Stimulated activated CD4-positive, alpha-beta T cell treated with anti-CD3 and anti-CD28 coated beads, Interleukin-4, amount 100 ng/mL, for 24 hours (primary cell): ENCODE data around the gene THOC3.
"Not testable (repeated sequence)": the region's sequence is repeated elsewhere in the genome, so short reads cannot be mapped to it uniquely, and the experiment has no call there.

Source experiments
- DNase-seq: peaks from one replicate; pipeline ENCODE4 v3.0.0-alpha.2; 2020

Gene THOC3, protein sequence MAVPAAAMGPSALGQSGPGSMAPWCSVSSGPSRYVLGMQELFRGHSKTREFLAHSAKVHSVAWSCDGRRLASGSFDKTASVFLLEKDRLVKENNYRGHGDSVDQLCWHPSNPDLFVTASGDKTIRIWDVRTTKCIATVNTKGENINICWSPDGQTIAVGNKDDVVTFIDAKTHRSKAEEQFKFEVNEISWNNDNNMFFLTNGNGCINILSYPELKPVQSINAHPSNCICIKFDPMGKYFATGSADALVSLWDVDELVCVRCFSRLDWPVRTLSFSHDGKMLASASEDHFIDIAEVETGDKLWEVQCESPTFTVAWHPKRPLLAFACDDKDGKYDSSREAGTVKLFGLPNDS

DNA sequence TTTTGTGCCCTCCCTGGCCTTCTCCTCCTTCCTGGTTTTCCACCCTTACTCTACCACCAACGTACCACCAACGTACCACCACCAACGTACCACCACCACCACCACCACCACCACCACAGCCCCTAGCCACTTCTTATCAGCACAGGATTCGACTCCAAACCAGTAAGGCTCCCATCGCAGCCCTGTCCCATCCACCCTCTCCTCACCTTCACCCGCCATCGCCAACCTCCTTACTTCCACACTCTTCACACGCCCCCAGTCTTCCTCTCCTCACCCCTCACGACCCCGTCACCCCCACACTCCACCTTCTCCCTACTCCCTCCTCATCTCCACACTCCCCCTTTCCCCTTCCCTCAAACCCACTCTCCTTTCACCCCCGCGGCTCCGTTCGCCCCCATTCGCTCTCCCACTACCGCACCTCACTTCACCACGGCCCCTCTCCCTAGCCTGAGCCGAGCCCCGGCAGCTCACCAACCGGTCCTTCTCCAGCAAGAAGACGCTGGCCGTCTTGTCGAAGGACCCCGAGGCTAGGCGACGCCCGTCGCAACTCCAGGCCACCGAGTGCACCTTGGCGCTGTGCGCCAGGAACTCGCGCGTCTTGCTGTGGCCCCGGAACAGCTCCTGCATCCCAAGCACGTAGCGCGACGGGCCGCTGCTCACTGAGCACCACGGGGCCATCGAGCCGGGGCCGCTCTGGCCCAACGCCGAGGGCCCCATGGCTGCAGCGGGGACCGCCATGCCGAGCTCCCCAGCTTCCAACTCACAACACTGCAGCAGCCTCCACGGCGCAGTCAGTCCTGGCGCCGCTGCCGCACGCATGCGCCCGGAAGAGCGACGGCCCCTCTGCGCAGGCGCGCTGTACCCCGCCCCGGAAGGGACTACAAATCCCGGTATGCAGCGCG, at the start of gene THOC3:
THOC3 (minus strand) TSS at position 845 of the 902 bp plus-strand sequence; CDS start at position 738, 107 bp downstream.
- peak; percentile 70 for DNase-seq

DNA sequence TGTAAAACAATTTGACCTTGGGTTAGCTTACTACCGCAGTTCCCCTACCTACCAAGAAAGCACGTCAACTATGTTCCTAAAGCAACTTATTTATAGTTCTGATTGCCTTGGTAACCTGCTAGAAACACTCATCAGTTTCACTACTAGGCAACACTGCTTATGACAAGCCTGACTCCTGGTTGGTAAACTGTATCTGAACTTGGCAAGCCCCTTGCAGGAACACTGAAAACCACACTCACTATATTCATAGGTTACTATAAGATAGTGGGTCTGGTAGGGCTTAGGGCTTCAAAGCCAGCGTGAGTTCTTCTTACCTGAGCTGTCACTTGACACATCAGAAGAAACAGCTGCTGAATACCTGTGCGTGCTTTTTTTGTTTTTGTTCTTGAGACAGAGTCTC, 49.2 kb upstream of the THOC3 start:
- DNase-seq, result not testable (repeated sequence)

DNA sequence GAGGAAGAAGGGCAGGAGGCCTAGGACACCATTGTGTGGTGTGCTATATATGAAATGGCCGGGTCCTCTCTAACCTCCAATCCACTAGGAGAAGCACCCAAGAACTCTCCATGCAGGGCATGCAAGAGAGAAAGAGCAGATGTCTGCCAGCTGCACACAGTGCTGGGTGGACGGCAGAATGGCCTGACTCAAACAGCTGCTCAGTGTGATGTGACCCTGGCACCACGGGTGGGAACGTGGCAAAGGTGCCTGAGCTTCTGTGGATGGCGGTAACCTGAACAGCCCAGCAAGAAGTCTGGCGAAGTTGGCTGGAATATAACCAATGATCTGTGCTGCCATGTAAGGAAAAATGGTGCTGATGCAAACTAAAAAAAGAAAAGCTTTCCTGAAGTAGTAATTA, 46.2 kb upstream of the THOC3 start:
- not testable (repeated sequence) for DNase-seq

DNA sequence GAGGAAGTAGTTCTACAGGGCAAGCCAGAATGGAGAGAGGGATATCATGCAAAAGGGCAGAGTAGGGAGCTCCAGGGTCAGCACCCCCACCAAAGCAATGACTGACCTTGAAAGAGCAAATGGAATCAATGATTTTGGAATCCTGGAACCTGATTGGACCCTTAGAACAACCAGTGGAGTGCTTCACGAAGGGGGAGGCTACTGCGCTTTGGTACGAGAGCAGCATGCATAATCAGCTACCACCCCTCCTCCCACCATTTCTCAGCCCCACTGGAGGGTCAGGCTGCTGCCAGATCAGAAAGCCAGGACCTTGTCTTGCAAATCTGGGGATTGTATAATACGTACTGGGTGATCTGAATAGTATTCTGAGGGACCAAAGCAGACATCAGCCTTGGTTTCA, 43.0 kb upstream of the THOC3 start:
- not testable (repeated sequence) for DNase-seq

DNA sequence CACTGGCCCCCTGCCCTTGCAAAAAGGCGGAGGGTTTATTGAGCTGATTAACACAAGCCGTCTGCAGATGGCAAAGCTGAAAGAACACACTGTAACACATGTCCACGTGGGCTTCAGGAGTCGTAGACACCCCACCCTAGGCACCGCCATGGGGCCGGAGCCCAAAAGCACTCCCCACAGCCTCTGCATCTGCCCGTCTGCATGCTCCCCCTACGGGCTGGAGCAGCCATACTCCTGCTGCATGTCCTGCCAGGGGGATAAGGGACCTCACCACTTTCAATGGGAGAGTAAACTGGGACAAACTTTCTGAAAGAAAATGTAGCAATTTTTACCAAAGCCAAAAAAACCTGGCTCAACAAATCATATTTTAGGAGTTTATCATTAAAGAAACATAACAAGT, 42.1 kb upstream of the THOC3 start:
- DNase-seq, result not testable (repeated sequence)

DNA sequence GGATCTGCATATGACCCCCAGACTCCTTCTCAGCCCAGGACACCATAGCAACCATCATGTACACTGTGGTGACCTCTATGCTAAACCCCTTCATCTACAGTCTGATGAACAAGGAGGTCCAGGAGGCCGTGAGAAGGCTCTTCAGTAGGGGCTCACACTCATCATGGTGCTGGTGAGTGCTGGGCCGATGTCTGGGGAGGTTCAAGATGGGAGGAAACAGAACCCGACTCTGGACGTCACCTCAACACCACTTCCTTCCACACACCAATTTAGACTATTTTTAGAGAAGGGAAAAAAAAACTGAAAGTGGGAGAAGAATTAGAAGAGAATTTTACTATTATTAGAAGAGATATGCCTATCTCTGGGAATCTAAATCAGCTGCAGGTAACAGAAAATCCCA, 39.1 kb upstream of the THOC3 start:
- DNase-seq, result not testable (repeated sequence)

DNA sequence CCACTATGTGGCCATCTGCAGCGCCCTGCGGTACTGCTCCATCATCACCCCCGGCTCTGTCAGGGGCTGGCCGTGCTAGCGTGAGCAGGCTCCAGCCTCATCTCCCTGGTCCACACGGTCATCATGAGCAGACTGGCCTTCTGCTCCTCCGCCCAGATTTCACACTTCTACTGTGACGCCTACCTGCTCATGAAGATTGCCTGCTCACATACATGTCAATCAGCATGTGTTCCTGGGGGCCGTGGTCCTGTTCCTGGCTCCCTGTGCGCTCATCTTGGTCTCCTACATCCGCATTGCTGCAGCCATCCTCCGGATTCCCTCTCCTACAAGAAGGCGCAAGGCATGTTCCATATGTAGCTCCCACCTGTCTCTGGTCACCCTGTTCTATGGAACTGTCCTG, 38.7 kb upstream of the THOC3 start:
- DNase-seq, result not testable (repeated sequence)

DNA sequence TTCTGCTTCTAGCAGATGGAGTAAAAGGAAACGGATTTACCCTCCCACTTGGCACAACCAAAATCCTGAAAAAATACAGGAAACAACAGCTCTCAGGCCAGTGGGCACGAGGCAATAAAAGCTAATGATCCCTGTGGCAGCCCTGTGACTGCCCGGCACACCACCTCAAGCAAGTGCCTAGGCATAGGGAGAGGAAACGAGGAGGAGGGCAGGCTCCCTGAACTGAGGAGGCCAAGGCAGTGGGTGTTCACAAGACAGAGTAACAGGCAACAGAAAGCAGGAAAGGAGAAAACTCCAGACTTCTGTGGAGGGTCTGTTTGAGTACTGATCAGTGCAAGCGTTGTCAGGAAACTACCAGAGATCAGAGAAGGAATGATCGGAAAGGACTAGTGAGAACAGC, 29.9 kb upstream of the THOC3 start:
- DNase-seq, result not testable (repeated sequence)

DNA sequence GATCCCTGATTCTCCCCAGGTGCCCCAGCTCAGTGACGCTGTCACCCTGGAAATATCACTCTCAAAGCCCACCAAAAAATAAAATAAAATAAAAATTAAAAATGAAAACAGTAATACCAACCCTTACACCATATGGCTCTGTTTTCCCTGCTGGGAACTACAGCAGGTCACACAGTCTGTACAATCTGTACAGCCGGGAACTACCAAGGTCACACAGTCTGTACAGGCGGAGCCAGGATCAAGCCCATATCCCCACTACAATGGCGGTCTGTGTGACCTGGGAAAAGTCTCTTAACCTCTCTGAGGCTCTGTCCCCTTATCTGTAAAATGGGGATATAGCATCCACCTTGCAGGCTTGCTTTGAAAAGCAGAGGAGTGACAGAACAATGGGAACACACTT, 29.4 kb upstream of the THOC3 start:
- DNase-seq, result not testable (repeated sequence)

DNA sequence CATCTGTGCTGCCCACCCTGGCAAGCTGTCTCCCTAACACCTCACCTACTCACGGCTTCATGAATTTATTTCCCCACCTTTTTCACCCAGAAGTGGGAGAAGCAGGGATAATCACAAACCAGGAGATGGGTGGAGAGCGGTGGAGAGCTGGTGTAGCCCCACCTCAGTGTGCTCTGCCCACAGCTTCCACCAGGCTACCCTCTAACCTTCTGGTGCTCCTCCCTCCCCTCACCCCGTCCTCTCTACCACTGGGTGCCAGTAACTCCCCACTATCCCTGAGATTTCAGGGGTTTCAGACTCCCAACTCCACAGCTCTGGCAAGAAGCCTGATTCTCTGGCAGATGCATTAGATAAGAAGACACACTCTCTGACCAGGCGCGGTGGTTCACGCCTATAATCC, 28.7 kb upstream of the THOC3 start:
- DNase-seq, result not testable (repeated sequence)

DNA sequence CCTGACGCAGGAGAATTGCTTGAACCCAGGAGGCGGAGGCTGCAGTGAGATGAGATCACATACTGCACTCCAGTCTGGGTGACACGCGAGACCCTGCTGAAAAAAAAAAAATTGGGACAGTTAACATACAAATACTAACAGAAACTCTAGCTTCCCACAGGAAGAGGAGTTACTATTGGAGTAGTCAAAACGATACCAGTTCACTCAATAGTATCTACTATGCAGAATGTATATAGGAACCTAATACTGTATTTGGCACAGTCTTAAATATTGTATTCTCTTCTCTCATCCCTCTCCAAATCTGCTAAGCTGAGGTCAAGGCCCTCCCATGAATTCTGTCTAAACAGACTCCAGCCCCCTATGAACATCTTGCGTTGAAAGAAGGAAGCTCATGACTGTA, 27.4 kb upstream of the THOC3 start:
- DNase-seq, result not testable (repeated sequence)

DNA sequence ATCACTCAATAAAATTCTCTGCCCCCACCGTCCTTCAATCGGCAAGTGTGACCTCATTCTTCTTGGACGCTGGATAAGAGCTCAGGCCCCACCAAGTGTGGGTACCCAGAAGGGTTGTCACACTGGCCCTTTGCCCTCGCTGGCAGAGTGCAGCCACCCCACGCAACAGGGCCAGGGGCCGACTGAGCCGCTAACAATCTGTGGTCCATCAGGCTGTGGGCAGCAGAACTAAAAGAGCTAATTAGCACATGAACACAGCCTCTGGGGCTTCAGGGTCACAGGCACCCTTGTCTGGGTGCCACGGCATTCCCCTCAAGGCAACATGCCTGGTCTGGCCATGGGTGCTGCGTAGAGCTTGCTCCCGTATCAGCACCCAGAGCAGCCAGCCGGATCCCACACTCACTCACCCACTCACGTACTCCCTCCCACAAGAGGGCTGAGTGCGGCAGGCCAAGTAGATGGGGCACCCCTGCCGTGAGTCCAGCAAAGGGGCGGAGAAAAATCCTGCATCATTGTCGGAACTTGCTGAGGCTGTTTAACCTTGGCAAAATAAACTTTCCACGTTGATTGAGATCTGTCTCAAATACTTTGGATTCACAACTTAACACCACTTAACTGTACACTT, 11.4 kb upstream of the THOC3 start:
- DNase-seq, result not testable (repeated sequence)

DNA sequence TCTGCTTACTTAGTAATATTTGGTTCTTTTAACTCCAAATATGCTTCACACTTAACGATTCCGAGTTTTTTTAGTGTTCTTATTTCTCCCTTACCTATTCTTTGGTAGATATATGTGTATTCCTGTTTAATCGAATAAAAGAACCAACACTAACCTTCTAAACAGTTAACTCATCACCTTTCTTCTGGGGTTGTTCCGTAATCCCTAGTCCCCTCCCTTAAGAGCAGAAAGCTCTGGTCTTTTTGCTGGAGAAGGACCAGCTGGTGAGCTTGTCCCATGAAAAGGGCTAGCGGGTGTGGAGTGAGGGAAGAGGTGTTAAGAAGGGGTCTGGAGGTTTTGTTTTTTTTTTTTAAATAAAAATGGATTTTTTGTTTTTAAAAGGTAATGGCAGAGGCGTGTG, 266 bp upstream of the THOC3 start:
- not testable (repeated sequence) for DNase-seq

DNA sequence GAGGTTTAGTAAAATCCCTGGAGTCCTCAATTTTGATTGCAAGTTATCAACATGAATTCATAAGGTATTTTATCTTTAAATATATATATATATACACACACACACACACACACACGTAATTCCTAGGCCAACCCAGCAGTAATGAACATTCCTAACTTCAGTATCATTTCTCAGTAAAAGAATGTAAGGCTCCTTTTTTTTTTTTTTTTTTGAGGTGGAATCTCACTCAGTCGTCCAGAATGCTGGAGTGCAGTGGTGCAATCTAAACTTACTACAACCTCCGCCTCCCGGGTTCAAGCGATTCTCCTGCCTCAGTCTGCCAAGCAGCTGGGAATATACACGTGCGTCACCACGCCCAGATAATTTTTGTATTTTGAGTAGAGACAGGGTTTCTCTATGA, 5.8 kb downstream of the THOC3 start:
- not testable (repeated sequence) for DNase-seq

DNA sequence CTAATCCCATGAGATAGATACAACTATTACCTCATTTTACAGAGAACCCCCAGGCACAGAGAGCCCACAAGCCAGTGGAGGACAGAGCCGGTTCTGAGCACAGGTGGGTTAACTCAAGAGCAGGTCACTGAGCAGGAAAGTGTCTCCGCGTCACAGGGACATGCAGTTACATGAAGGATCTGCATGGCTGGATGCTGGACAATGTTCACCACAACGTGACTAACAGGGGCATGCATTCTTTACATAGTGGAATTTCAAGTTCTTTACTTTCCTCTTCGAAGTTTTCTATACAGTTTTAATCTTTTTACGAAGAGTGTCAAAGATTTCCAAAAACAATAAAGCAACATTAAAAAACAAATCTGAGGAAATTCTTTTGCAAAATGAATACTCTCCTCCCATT, 7.9 kb downstream of the THOC3 start:
- DNase-seq, result not testable (repeated sequence)

DNA sequence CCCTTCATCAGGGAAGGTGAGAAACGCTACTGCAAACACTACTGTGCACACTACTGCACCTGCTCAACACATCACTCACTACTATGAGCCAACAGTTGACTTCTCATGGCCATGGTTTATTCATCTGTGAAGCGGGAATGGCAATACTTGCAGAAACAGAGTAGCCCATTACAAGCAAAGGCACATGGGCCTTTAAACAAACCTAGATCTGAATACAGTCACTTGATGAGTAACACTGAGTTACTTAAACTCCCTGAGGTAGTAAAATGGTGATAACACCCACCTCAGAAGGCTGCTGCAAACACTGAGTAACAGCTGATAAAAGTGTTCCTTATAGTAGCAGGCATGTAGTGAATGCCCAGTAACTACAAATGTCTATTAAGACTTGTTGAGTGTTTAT, 9.6 kb downstream of the THOC3 start:
- DNase-seq, result not testable (repeated sequence)

DNA sequence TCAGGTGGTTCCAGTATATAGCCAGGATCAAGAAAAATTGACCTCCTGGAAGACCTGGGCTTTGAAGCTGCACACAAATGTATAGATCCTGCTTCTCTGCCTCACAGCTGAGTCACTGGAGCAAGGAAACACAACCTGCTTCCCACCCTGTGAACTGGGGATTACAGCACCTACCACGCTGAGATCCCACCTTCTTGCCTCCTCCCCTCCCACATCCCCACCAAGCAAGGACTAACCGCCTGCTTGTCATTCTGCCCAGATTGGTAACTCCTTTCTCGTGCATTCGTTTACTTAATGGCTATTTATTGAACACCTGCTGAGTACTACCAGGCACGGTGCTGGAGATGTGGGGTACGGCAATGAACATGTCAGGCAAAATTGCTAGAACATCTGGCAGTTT, 14.0 kb downstream of the THOC3 start:
- DNase-seq, result not testable (repeated sequence)

DNA sequence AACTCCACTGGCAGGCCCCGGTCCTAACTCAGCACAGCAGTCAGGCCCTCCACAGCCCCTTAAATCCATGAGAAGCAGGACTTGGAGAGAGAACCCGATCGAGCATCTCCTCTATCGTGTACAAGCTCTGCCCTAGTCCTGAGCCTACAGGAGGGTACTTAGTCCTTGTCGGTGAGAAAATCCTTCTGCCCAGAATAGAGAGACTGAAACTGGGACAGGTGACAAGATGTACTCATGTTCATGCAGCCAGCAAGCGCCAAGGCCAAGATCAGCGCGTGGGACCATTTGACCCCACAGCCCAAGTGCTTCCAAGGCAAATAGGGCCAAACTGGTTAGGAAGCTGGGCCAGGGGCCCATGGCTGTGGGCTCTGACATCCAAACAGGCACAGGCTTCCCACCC, 15.3 kb downstream of the THOC3 start:
- not testable (repeated sequence) for DNase-seq

DNA sequence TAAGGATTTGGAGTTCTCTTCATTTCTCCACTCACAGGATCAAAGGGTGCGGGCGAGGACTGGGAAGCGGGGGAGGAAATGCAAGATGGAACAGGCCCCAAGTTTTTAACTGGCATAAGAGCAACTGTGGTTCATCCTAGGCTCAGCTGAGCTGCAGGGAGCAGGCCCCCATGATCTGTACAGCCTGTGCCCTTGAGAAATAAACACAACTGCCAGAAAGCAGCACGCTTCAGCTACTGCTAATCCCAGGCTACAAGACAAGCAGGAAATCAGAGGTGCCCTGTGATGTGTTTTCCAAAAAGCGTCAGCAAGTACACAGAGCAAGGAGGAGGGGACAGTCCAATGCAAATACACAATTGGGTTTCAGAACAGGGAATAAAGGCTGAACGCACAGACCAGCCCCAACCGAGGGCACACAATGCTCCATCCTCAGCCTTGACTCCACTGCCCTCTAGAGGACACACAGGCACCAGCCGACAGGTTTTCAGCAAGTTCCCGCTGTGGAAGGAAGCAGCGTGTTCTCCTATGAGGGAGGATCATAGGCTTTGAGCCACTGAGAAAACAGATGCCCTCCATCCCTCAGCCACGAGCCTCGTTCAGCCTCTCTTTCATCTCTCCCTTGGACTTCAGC, 16.7 kb downstream of the THOC3 start:
- DNase-seq, result not testable (repeated sequence)

DNA sequence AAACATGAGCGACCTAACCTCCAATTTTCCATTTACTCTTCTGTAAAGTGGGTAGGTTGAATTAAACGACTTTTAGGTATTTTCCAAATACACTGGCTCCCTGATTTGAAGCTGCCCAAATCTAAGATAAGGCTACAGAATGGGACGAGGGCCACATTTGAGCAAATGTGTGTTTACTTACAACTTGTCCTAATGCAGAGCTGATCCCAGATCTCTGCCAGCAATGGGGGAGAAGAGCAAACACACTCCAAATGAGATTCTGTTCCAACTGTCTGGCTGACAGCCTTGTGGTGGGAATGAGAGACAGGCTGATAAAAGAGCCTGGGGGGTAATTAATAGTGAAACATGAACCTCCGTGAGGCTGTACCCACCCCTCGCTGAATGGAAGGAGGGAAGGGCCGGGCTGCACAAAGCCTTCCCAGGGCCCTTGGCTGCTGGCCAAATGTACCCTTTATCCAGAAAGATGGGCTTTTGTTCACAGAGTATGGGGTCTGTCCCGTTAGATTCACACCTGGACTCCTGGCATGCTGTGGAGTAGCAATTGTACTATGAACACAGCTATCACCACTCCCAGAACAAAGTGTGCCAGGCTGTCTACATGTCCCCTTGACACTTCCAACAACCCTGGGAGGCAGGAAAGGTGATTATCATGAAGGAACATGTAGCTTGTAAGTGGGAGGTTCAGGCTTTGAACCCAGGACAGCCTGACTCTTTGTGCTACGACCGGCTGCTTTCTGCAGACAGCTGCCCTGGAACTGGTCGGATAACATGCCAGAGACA, 19.6 kb downstream of the THOC3 start:
- DNase-seq, result not testable (repeated sequence)

DNA sequence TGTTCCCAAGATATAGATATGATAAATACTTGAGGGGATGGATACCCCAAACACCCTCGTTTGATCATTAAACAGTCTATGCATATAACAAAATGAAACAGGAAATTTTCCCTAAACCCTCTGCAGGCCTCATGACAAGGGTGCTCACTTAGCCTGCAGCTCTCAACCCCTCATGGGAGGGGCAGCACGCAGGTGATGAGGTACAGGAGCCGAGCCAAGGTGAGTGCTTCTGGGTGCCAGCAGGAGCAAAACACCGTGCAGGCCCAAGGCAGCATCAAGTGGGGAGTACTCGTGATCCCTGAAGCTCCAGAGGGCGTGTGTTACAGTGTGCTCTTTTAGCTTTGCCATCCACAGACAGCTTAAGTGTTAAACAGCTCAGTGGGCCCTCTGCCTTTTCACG, 24.9 kb downstream of the THOC3 start:
- DNase-seq, result not testable (repeated sequence)

DNA sequence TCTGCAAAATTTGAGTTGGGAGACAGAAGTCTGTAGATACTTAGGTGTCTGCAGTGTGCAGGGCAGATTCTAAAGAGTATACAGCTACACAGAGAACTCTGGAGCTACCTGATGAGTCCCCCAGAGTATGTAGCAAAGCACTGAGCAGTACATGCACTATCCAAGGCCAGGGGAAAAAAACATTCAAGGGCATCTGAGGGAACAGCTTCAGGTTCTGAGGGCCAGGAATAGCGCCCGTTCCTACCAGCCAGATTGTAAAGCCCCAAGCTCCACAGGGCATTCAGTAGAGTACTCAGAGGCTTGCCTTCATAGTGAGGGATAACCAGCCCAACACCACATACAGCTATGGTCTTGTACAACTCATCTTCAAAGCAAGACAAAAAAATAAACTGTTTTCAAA, 27.5 kb downstream of the THOC3 start:
- not testable (repeated sequence) for DNase-seq
